GM18520 (cell line): ENCODE measurements around the gene HCLS1.
A peak's percentile ranks its signal among the peaks of the same experiment; 100 is the strongest.

Experiments used
- ATAC-seq: cut with Tn5 transposase; IDR thresholded peaks from one replicate; pipeline ENCODE4 v1.9.1; 2021; ENCODE audit not compliant: unreplicated experiment

The HCLS1 gene

GRCh38 chr3:121658716-121659435 is 1.8 kb downstream of the HCLS1 start:
- no peak for ATAC-seq

- ATAC-seq: peak; percentile 66
These were observed 6.0 kb downstream of the HCLS1 start for GRCh38 chr3:121654493-121655385.

GRCh38 chr3:121651684-121652083 is 9.0 kb downstream of the HCLS1 start:
- no peak for ATAC-seq

GRCh38 chr3:121649645-121650044 is 11.1 kb downstream of the HCLS1 start:
- no peak for ATAC-seq

GRCh38 chr3:121648219-121648958 is 12.3 kb downstream of the HCLS1 start:
- no peak for ATAC-seq

- no peak for ATAC-seq
These were observed 15.6 kb downstream of the HCLS1 start for GRCh38 chr3:121645054-121645453.

GRCh38 chr3:121642601-121643314 is 17.9 kb downstream of the HCLS1 start:
- no peak for ATAC-seq

- ATAC-seq: no peak
These were observed 19.6 kb downstream of the HCLS1 start for GRCh38 chr3:121641127-121641526.

GRCh38 chr3:121637922-121638321 is 22.8 kb downstream of the HCLS1 start:
- ATAC-seq: no peak

- ATAC-seq: no peak
These were observed 30.3 kb downstream of the HCLS1 start for GRCh38 chr3:121630355-121630754.

- no peak for ATAC-seq
These were observed 31.1 kb downstream of the HCLS1 start for GRCh38 chr3:121629601-121630000.

- no peak for ATAC-seq
These were observed 33.1 kb downstream of the HCLS1 start for GRCh38 chr3:121627622-121628021.

- no peak for ATAC-seq
These were observed 33.5 kb downstream of the HCLS1 start for GRCh38 chr3:121627211-121627610.

GRCh38 chr3:121626495-121626894 is 34.2 kb downstream of the HCLS1 start:
- no peak for ATAC-seq

- ATAC-seq: no peak
These were observed 36.4 kb downstream of the HCLS1 start for GRCh38 chr3:121624147-121624899.

- ATAC-seq: no peak
These were observed 39.2 kb downstream of the HCLS1 start for GRCh38 chr3:121621491-121621890.

GRCh38 chr3:121619691-121620090 is 41.0 kb downstream of the HCLS1 start:
- no peak for ATAC-seq

- ATAC-seq: no peak
These were observed 54.6 kb downstream of the HCLS1 start for GRCh38 chr3:121606106-121606505.

- ATAC-seq: no peak
These were observed 55.9 kb downstream of the HCLS1 start for GRCh38 chr3:121604759-121605158.

- no peak for ATAC-seq
These were observed 59.4 kb downstream of the HCLS1 start for GRCh38 chr3:121601212-121601812.
